Measurements from ENCODE around the gene CCDC174. TPM values are rescaled to one million over a fixed set of nuclear protein-coding genes. Genes with fewer than 3 reads are reported as not detected.

Gene CCDC174
- total and polyA plus RNA-seq, 2 donors (not counting 1 experiment from before 2014, with no cell fraction given): 9.9 to 47.1 TPM

DNA sequence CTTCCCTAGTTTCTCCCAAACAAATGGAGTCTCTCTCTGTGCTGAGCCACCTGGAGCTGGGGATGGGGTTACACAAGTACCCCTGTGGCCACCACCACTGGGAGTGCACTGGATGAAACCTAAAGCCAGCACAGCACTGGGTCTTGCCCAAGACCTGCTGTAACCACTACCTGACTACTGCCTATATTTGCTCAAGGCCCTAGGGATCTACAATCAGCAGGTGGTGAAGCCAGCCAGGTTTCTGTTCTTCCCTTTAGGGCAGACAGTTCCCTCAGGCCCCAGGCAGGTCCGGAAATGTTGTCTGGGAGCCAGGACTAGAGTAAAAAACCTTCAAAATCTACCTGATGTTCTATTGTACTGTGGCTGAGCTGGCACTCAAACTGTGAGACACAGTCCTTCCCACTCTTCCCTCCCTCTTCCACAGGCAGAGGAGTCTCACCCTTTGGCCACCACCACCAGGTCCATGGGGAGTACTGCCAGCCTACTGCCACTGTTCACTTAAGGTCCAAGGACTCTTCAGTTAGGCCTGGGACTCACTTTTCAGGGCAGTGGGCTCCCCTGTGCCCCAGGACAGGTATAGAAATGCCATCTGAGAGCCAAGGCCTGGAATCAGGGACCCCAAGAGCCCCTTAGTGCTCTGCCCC, 47.2 kb downstream of the CCDC174 start:
- TF ChIP-seq, protein P1, sequence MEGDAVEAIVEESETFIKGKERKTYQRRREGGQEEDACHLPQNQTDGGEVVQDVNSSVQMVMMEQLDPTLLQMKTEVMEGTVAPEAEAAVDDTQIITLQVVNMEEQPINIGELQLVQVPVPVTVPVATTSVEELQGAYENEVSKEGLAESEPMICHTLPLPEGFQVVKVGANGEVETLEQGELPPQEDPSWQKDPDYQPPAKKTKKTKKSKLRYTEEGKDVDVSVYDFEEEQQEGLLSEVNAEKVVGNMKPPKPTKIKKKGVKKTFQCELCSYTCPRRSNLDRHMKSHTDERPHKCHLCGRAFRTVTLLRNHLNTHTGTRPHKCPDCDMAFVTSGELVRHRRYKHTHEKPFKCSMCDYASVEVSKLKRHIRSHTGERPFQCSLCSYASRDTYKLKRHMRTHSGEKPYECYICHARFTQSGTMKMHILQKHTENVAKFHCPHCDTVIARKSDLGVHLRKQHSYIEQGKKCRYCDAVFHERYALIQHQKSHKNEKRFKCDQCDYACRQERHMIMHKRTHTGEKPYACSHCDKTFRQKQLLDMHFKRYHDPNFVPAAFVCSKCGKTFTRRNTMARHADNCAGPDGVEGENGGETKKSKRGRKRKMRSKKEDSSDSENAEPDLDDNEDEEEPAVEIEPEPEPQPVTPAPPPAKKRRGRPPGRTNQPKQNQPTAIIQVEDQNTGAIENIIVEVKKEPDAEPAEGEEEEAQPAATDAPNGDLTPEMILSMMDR (IDR thresholded peaks at IDR 0.05): no peak
- TF ChIP-seq EZH2 (IDR thresholded peaks at IDR 0.05; ENCODE audit: borderline replicate concordance, insufficient read depth, low read depth, low read length, poor library complexity, severe bottlenecking): no peak

DNA sequence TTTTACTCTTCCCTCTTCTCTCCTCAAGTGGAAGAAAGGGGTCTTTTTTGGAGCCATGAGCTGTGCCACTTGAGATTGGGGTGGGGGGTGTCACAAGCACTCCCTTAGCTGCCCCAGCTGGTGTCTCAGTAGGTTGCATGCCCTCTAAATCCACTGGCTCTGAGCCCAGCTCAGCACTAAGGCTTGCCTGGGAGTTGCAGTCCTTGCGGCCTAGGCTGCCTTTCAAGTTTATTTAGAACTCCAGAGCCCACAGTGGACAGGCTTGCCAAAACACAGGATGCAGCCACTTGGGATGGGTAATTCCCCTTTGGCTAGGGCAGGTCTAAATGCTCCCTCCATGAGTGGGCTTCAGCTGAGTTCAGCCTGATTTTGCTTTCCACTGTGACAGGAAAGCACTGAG, 48.1 kb downstream of the CCDC174 start:
- no peaks in the 10 kb centered on the region for H3K36me3 ChIP-seq (replicated peaks in 1 of 2; ENCODE audit: control extremely low read depth in 1 of 2, control insufficient read depth in 1 of 2, extremely low read depth in 1 of 2, insufficient read depth in 2 of 2, low read length in 1 of 2)
- ChIA-PET POLR2A (no interaction called here), CTCF (no interaction called here)
- intact Hi-C loops (cut with micrococcal nuclease): no loop called here
- H3K4me3 ChIP-seq (ENCODE audit: control extremely low read depth in 1 of 5, extremely low read depth in 1 of 5, insufficient read depth in 1 of 5, low read depth in 2 of 5, low read length in 4 of 5): no peak overlapping the region
- ATAC-seq (ENCODE audit: low read depth): no peak
- TF ChIP-seq, protein P1 (IDR thresholded peaks at IDR 0.05): no peak
- no peak for TF ChIP-seq EZH2 (IDR thresholded peaks at IDR 0.05; ENCODE audit: borderline replicate concordance, insufficient read depth, low read depth, low read length, poor library complexity, severe bottlenecking)
- Mint-ChIP-seq H3K4me3 (no peak overlapping the region), H3K4me1 (no peaks in the 10 kb centered on the region), H3K27me3 (no peaks in the 10 kb centered on the region), H3K9me3 (ENCODE audit: insufficient read depth) (no peaks in the 10 kb centered on the region), H3K27ac (no peak overlapping the region)
- no peak overlapping the region for H3K9ac ChIP-seq (ENCODE audit: low read length)
- H2AFZ ChIP-seq (ENCODE audit: insufficient read depth, low read depth, low read length, poor library complexity, severe bottlenecking): no peak overlapping the region
- H3K9me3 ChIP-seq (ENCODE audit: control extremely low read depth in 1 of 3, control insufficient read depth in 2 of 3, insufficient read depth in 1 of 3, low read length in 2 of 3): peaks cover 0 to 2% (median 0%) of the 10 kb centered on the region in 3 donors
- H3K4me2 ChIP-seq (replicated peaks; ENCODE audit: low read depth, low read length, poor library complexity, severe bottlenecking): no peak overlapping the region
- H3K4me1 ChIP-seq (ENCODE audit: control insufficient read depth in 2 of 2, insufficient read depth in 2 of 2, low read length in 2 of 2): no peaks in the 10 kb centered on the region
- DNase-seq: no peak
- no peaks in the 10 kb centered on the region for H4K20me1 ChIP-seq (ENCODE audit: control insufficient read depth, insufficient read depth, low read length, poor library complexity, severe bottlenecking)
- H3K27me3 ChIP-seq (replicated peaks in 1 of 4; ENCODE audit: control extremely low read depth in 1 of 4, control insufficient read depth in 3 of 4, insufficient read depth in 4 of 4, low read length in 3 of 4): no peaks in the 10 kb centered on the region
- H3K79me2 ChIP-seq (ENCODE audit: control insufficient read depth, insufficient read depth, low read length): no peaks in the 10 kb centered on the region
- WGBS (ENCODE audit: insufficient coverage): 100% methylated on average over 1 of the region's 1 CpG
- no peak overlapping the region for H3K27ac ChIP-seq (ENCODE audit: low read length in 2 of 2)

More for the DNA sequence above, 47.2 kb downstream of the CCDC174 start:
- peaks cover 0 to 2% (median under 1%) of the 10 kb centered on the region in 3 donors for H3K9me3 ChIP-seq (ENCODE audit: control extremely low read depth in 1 of 3, control insufficient read depth in 2 of 3, insufficient read depth in 1 of 3, low read length in 2 of 3)
- no peak overlapping the region for H3K4me3 ChIP-seq (ENCODE audit: control extremely low read depth in 1 of 5, extremely low read depth in 1 of 5, insufficient read depth in 1 of 5, low read depth in 2 of 5, low read length in 4 of 5)
- H3K9ac ChIP-seq (ENCODE audit: low read length): no peak overlapping the region
- no peak overlapping the region for H3K4me2 ChIP-seq (replicated peaks; ENCODE audit: low read depth, low read length, poor library complexity, severe bottlenecking)
- H2AFZ ChIP-seq (ENCODE audit: insufficient read depth, low read depth, low read length, poor library complexity, severe bottlenecking): no peak overlapping the region
- intact Hi-C loops (cut with micrococcal nuclease): no loop called here
- DNase-seq (no peak), ATAC-seq (ENCODE audit: low read depth) (no peak)
- ChIA-PET POLR2A (no interaction called here), CTCF (interaction anchor here (0.5 kb wide), 1 partner anchor 503 kb away, joined by 3 read pairs; no protein-coding TSS in a partner anchor)
- no peaks in the 10 kb centered on the region for H3K4me1 ChIP-seq (ENCODE audit: control insufficient read depth in 2 of 2, insufficient read depth in 2 of 2, low read length in 2 of 2)
- H3K36me3 ChIP-seq (replicated peaks in 1 of 2; ENCODE audit: control extremely low read depth in 1 of 2, control insufficient read depth in 1 of 2, extremely low read depth in 1 of 2, insufficient read depth in 2 of 2, low read length in 1 of 2): no peaks in the 10 kb centered on the region
- H3K4me3 Mint-ChIP-seq: no peak overlapping the region
- no peaks in the 10 kb centered on the region for H3K27me3 ChIP-seq (replicated peaks in 1 of 4; ENCODE audit: control extremely low read depth in 1 of 4, control insufficient read depth in 3 of 4, insufficient read depth in 4 of 4, low read length in 3 of 4)
- no peaks in the 10 kb centered on the region for H4K20me1 ChIP-seq (ENCODE audit: control insufficient read depth, insufficient read depth, low read length, poor library complexity, severe bottlenecking)
- peaks cover 2% of the 10 kb centered on the region for H3K9me3 Mint-ChIP-seq (ENCODE audit: insufficient read depth)
- 100% methylated on average over 1 of the region's 1 CpG for WGBS (ENCODE audit: insufficient coverage)
- H3K27me3 Mint-ChIP-seq: no peaks in the 10 kb centered on the region
- H3K79me2 ChIP-seq (ENCODE audit: control insufficient read depth, insufficient read depth, low read length): no peaks in the 10 kb centered on the region
- no peak overlapping the region for H3K27ac ChIP-seq (ENCODE audit: low read length in 2 of 2)
- no peaks in the 10 kb centered on the region for H3K4me1 Mint-ChIP-seq
- H3K27ac Mint-ChIP-seq: no peak overlapping the region

Data from B cell (primary cell).